Fibroblast of peridontal ligament (primary cell): ENCODE measurements around the gene GCC2.
"Not testable (repeated sequence)": the region's sequence is repeated elsewhere in the genome, so short reads cannot be mapped to it uniquely, and the experiment has no call there.

Source experiments
- DNase-seq: peaks from one replicate; pipeline ENCODE4 v3.0.0-alpha.2; 2010; ENCODE audit errors: extremely low read depth

Gene GCC2, protein sequence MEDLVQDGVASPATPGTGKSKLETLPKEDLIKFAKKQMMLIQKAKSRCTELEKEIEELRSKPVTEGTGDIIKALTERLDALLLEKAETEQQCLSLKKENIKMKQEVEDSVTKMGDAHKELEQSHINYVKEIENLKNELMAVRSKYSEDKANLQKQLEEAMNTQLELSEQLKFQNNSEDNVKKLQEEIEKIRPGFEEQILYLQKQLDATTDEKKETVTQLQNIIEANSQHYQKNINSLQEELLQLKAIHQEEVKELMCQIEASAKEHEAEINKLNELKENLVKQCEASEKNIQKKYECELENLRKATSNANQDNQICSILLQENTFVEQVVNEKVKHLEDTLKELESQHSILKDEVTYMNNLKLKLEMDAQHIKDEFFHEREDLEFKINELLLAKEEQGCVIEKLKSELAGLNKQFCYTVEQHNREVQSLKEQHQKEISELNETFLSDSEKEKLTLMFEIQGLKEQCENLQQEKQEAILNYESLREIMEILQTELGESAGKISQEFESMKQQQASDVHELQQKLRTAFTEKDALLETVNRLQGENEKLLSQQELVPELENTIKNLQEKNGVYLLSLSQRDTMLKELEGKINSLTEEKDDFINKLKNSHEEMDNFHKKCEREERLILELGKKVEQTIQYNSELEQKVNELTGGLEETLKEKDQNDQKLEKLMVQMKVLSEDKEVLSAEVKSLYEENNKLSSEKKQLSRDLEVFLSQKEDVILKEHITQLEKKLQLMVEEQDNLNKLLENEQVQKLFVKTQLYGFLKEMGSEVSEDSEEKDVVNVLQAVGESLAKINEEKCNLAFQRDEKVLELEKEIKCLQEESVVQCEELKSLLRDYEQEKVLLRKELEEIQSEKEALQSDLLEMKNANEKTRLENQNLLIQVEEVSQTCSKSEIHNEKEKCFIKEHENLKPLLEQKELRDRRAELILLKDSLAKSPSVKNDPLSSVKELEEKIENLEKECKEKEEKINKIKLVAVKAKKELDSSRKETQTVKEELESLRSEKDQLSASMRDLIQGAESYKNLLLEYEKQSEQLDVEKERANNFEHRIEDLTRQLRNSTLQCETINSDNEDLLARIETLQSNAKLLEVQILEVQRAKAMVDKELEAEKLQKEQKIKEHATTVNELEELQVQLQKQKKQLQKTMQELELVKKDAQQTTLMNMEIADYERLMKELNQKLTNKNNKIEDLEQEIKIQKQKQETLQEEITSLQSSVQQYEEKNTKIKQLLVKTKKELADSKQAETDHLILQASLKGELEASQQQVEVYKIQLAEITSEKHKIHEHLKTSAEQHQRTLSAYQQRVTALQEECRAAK (N-terminal part only)

GRCh38 chr2:108448678-108449409 is at the start of gene GCC2:
GCC2 (plus strand) TSS chr2:108449206; CDS start chr2:108449275, 69 bp downstream.
- DNase-seq = peak; percentile 92

DNA sequence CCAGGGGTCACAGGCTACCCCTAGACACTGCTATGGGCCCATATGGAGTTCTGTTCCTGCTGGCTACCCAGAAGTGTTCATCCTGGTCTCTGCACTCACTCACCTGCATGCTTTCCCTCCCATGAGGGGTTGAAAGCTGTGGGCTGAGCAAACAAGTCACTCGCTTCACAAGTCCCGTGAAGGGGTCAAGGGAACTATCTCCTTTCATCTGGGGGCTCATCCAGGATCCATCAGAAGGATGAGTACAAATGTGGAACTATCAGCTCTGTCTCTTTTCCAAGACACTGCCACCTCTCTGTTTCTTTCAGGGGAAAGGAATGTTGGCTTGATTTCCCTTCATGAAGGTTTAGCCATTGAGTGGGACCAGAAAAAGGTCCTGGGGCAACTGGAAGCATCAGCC is 49.5 kb upstream of the GCC2 start:
- no peak for DNase-seq

GRCh38 chr2:108401800-108402199 is 47.2 kb upstream of the GCC2 start:
- no peak for DNase-seq

- peak; percentile 61 for DNase-seq
These were observed 45.5 kb upstream of the GCC2 start for GRCh38 chr2:108403494-108403893.

GRCh38 chr2:108404784-108405397 is 44.1 kb upstream of the GCC2 start:
- no peak for DNase-seq

- DNase-seq = no peak
These were observed 40.9 kb upstream of the GCC2 start for GRCh38 chr2:108407864-108408729.

DNA sequence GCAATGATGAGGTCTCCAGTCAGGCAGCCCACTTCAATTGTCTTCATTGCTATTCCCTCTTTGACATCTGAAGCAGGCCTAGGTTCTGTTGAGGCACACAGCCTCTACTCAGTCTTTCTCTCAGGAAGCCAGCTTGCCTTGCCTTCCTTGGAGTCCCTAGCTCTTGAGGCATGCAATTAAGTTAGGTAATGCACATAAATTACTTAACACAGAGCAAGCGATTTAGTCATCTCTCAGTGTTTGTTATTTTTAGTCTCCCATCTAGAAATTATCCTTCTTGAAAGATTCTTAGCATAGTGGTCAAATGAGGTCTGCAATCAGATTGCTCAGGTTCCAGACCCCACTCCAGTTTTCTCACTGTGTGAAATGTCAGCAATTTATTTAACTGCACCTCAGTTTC is 39.2 kb upstream of the GCC2 start:
- peak; percentile 53 for DNase-seq

DNA sequence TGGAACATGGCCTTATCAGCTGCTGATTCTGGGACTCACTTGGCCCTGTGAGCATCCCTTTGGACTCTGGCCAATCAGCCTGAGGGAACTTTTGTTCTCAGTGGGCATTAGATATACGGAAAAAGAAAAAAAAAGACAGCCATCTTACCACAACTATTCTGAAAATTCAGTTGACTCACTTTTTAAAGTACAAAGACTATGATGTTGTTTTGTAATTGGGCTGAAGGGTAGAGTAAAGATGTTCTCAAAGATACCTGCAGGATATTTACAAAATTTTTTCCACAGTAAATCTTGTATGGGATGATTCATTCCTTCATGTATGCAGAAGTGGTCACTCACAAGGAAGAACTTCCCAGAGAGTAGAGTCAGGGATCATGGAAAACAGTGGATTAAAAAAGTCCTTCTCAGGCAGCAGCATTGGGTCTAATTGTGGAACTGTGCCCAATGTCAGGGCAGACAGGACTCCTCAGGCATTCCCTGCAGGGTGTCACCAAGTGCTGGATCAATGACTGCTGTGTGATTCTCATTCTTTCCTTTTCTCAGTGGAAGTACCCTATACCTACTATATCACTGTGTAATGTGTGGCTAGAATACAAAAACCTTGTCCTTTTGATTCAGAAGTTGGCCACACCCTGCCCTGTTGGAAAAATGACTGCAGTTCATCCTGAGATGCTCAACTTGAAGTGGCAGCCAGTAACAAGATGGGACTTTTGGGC is 35.9 kb upstream of the GCC2 start:
- DNase-seq = peak; percentile 68

- no peak for DNase-seq
These were observed 35.3 kb upstream of the GCC2 start for GRCh38 chr2:108413711-108414095.

DNA sequence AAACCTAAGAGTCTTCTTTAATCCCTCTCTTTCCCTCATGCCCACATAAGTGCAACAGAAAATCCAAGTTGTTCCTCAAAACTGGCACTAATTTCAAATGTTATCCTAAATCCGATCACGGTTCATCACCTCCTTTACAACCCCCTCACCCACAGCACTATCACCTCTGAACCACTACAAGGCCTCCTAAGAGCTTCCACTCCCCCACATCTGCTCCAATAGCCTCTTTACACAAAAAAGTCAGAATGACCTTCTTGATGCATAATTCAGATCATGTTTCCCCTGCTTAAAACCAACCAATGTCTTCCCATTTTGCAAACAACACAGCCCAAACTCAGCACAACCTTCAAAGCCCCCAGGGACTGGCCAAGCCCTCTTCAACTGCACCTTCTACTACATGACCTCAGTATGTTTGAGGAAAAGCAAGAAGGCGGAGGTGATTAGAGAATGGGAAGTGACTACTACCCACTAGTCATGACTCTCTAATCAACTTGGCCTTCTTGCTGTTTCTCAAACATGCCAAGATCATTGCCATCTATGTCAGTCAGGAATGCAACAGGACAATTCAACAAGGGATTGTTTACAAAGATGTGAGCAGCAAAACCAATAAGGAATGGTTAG is 34.6 kb upstream of the GCC2 start:
- no peak for DNase-seq

- DNase-seq = no peak
These were observed 34.1 kb upstream of the GCC2 start for GRCh38 chr2:108414945-108415344.

GRCh38 chr2:108417254-108417653 is 31.8 kb upstream of the GCC2 start:
- DNase-seq = no peak

GRCh38 chr2:108418416-108418815 is 30.6 kb upstream of the GCC2 start:
- no peak for DNase-seq

DNA sequence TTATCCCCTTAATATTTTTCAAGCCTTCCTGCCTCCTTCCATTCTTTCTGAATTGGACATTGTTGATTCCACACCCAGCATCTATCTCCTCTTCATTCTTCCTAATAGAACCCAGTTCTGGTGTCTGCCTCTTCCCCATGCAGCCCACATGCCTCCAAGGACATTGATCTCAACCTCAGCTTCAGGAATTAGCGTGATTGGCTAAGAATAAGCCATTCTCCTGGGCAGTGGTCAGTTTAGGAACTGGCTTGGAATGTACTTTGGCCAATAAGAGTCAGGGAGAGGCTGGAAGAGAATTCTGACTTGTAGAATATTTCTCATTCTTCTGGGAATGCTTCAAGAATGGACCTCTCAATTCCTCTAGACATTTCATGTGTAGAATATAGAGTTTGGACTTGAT is 25.9 kb upstream of the GCC2 start:
- DNase-seq = no peak

- DNase-seq = no peak
These were observed 25.3 kb upstream of the GCC2 start for GRCh38 chr2:108423502-108424251.

DNA sequence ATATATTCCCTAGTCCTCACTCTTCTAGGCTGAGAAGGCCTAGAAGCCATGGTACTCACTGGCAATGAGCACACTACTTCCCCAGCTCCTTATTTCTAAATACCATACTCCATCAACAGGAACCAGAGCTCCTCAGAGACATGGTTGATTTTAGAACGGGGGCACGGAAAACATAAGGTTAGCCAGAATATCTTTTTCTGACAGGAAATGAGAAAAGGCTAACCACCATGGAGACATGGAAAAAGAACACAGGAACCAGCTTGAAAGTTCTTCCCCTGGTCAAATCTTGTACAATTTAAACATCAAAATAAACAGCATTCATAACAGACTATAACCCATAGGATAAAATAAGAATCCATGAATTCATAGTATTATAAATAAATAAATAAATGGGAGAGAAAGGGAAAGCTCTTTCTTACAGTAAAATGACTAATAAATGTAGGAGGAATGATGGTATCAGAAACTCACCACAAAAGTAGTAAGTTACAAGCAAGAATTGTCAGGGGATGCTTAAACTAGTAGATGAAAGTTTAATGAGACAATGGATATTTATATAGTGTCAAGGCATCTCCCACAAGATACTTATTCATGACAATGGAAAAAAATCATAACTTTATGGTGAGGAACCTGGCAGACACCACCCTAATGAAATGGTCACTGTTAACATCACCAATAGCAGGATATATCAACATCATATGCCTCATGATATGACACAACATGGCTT is 20.6 kb upstream of the GCC2 start:
- no peak for DNase-seq

- not testable (repeated sequence) for DNase-seq
These were observed 13.4 kb upstream of the GCC2 start for GRCh38 chr2:108435578-108435977.
